GM19468 (cell line): Measurements from ENCODE around the gene TBC1D19.
A peak's percentile ranks its signal among the peaks of the same experiment; 100 is the strongest.
"Not testable (repeated sequence)": the region's sequence is repeated elsewhere in the genome, so short reads cannot be mapped to it uniquely, and the experiment has no call there.

Source experiments
- ATAC-seq: cut with Tn5 transposase; IDR thresholded peaks from one replicate; pipeline ENCODE4 v1.9.1; 2021; ENCODE audit warnings: mild to moderate bottlenecking, moderate library complexity, moderate number of reproducible peaks; ENCODE audit not compliant: unreplicated experiment; ENCODE audit errors: extremely low read depth

Gene TBC1D19

GRCh38 chr4:26670903-26671537, 87.1 kb downstream of the TBC1D19 start:
- ATAC-seq = no peak

DNA sequence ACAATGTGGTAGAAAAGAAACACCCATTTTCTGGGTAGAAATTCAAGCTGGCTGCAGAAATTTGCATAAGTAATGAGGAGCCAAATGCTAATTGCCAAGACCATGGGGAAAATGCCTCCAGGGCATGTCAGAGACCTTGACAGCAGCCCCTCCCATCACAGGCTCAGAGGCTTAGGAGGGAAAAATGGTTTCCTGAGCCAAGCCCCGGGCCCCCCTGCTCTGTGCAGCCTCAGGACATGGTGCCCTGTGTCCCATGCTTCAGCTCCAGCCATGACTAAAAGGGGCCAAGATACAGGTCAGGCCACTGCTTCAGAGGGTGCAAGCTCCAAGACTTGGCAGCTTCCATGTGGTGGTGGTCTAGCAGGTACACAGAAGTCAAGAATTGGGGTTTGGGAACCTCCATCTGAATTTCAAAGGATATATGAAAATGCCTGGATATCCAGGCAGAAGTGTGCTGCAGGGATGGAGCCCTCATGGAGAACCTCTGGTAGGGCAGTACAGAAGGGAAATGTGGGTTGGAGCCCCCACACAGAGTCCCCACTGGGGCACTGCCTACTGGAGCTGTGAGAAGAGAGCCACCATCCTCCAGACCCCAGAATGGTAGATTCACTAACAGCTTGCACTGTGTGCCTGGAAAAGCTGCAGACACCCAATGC, 95.3 kb downstream of the TBC1D19 start:
- not testable (repeated sequence) for ATAC-seq

DNA sequence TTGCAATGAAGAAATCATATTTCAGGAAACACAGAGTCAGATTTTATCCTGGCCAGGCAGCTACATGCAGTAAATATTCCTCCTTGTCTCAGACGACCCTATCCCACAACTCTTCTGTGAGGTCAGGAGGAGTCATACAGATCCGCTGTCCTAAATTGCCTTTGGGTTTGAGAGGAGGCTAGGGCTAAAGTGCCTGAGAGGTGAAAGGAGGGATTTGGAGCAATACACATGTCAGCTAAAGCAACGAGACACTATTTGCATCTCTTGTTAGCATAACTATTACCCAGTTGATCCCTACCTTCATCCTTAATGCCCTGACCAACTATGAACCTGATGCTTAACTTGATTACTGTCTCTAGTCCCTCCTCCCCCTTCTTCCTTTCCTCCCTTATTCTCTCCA, 98.6 kb downstream of the TBC1D19 start:
- ATAC-seq = no peak

DNA sequence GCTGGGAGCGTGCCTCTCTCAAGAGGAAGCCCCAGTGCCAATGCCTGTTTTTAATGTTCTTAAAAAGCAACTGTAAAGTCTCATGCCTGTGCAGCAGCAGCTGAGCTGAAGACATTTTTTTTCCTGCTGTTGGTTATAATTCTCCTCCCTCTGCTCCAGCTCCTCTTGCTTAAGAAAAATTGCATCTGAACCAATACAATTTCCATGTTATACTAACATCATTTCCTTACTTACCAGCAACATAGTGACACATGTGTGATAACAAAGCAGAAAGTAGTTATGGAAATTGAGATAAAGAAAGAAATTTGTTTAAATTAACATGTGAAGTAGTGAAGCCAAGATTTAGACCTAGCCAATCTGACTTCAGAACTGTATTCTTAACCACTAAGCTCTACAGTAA, 101.4 kb downstream of the TBC1D19 start:
- no peak for ATAC-seq

- no peak for ATAC-seq
Observed at GRCh38 chr4:26687728-26688127, 103.8 kb downstream of the TBC1D19 start.

- no peak for ATAC-seq
Observed at GRCh38 chr4:26690506-26690905, 106.6 kb downstream of the TBC1D19 start.

DNA sequence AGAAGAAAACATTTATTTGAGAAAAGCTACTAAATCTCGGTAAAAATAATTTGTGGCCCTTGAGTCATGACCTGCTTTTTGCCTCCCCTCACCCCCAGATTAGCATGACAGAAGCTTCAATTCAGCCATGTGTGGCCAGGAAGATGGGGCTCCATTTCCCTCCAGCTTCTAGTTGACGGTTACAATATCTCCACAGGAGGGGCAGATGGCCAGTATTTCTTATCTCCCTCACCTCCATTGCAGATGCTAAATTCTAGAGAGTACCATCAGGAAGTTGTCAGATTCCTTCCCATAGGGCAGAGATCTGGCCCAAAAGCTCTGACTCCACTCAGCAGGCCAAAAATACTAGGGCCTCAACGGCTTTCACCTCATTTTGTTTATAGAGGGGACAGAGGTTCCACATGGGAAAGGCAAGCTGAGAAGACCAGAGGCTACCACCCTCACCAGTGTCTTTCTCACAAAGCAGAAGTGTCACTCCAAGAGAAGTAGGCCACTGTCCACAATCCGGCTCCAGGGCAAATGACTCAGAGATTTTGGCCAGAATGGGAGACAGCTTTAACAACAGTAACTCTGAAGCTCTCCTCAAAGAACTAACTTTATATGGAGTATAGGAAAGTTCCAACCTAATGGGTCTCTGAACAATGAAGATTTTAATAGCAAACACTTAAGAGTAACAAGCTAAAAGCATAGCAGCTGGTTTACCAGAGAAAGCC, 108.3 kb downstream of the TBC1D19 start:
- no peak for ATAC-seq

DNA sequence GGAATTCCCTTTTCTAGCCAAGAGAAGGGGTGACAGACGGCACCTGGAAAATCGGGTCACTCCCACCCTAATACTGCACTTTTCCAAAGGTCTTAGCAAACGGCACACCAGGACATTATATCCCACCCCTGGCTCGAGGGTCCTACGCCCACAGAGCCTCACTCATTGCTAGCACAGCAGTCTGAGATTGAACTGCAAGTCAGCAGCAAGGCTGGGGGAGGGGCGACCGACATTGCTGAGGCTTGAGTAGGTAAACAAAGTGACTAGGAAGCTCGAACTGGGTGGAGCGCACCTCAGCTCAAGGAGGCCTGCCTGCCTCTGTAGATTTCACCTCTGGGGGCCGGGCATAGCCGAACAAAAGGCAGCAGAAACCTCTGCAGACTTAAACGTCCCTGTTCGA, 110.2 kb downstream of the TBC1D19 start:
- not testable (repeated sequence) for ATAC-seq

GRCh38 chr4:26700110-26700509, 116.2 kb downstream of the TBC1D19 start:
- ATAC-seq = no peak

DNA sequence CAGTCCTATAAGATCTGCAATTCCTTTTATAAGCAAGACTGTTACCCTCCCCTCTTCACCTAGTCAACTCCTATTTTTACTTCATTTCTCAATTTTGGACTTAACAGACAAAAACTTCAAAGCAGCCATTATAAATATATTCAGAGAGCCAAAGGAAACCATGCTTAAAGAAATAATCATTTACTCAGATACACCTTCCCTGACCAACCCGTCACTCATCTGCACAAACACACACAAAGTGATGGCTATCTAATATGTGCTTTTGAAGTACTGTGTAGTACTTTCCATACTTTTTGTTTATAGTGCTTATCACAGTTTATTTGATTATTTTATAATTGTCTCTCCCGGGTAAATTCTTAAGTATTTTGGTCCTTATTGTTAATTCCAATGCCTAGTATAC, 117.2 kb downstream of the TBC1D19 start:
- ATAC-seq = no peak

GRCh38 chr4:26701786-26702227, 117.9 kb downstream of the TBC1D19 start:
- ATAC-seq = no peak

GRCh38 chr4:26707342-26707741, 123.5 kb downstream of the TBC1D19 start:
- ATAC-seq = no peak

DNA sequence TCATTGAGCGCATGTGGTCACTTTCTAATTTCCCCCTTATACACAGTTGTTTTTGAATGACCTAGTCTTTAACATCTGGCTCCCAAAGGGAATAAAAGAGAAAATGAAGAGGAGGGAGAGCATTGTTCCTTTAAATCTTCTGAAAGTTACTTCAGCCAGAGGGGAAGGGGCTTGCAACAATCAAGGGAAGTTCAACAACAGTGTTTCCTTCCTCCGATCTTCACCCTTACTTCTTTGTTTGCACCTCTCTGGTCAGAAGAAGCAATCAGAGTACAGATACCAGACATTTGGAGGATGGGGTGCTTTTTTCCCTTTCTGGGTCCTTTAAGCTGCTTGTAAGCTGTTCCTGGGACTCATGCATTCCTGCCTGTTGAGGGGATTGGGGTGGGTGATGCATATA, 125.4 kb downstream of the TBC1D19 start:
- ATAC-seq = no peak

GRCh38 chr4:26713563-26714151, 129.8 kb downstream of the TBC1D19 start:
- ATAC-seq = no peak

DNA sequence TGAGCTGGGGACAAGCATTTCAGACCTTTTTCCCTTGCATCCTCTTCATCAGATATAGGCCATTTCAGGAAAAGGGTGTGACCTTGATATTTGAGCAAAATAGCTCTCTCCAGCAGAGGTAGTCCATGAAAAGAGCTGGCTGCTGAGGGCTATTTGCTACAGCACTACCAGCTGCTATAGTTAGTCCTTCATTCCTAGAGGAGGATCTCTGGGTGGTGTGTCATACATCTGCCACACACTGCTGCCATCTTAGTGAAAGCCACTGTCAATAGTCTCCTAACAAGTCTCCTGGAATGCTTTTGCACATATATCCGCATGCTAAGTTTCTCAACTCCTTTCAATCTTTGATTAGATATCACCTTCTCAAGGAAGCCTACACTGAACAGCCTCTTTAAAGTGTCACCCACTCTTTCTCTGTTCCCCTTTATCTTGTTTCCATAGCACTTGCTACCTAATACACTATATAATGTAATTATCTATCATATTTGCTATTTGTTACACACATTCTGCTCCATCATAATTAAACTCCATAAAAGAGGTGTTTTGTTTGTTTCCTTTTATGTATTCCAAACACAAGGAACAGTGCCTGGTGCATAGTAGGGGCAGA, 131.9 kb downstream of the TBC1D19 start:
- ATAC-seq = no peak

DNA sequence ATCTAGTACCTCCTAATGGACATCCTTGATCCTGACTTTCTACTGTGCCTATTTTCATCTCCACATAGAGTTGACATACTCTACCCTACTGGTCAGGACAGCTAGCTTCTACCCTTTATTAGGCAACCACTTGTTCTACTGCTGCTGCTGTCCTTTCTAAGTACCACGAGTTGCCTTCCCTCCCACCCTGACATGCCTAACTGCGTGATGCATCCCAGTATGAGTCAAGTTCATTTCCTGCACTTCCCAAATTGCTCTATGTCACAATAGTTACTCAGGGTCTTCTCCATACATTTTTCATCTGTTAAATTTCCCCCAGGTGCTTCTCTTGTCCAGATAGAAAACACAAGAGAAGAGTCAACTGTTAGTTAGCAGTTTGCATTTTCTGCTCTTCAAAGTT, 133.4 kb downstream of the TBC1D19 start:
- no peak for ATAC-seq

DNA sequence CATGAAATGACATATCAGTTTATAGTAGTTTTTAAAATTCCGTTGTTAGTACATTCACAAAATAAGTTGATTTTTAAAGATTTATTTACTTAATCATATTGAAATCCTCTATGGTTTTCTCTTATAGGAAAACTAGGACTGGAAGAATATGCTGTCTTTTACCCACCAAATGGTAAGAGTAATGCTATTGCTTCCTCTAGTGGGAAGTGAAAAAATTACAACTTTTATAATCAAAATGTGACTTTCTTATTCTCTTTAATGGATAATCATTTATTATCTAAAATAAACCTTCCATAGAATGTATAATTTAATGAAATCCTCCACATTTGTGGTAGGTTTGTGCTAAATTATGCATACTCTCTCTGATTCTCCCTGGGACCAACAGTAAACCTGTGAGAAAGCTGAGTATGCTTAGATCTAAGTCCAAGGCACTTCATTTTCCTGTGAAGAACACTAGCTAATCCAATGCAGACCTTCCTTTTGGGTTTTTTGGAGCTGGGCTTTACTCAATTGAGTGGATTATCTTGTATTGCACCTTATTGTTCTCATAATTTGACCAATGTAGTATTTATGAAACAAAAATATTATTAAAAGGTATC, 136.2 kb downstream of the TBC1D19 start:
- ATAC-seq = no peak

DNA sequence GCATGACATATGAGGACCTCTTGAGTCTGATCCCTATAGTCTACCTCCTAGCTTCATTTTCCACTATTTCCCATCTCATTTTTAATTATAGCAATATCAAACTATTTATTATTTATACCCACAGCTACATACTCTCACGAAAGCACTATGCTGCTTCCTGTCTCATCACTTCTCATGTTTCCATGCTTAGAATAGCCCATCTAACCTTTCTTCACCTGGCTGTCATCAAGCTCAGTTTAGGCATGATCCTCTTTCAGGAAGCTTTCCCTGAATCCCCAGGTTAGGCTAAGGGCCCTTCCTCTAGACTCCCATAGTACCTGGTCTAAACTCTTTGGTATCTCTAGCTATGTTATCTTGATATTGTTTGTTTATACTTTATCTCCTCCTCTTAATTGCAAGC, 137.8 kb downstream of the TBC1D19 start:
- ATAC-seq = no peak

DNA sequence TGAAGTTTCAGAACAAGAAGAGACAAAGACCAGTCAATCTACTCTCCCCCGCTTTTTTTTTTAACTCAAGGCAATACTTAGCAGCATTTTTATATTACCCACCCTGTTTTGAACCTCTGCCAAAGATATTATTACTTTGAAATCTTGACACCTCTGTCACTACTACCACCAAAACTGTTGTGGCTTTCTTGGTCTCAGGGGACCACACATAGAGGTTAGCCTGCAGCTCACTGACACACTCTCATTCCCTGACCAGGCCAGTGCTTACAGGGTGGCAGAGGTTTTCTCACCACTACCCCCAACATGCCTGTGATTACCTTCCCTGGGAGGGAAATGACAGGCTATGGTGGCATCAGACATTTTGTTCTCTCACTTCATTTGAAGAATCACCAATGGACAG, 139.3 kb downstream of the TBC1D19 start:
- ATAC-seq = peak; percentile 78

DNA sequence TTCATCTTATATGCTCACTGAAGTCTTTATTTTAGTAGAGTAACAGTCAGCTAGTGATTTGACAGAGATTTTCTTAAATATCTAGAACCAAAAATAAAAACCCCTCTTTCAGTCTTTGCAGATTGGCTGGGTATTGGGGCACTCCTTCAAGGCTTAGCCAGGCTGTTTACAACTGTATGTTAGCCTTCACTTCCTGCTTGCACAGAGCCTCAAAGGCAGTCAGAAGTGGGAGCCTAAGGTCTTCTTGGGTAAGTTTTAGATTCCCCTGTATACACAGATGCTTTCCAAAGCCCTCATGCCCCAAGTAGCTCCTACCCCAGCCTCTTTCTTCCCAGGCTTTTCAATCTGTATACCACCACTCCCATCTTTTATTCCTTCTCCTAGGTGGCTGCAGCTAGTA, 140.7 kb downstream of the TBC1D19 start:
- ATAC-seq = no peak
